Glomerular visceral epithelial cell (primary cell): Measurements from ENCODE around the gene HBA2.
A peak's percentile ranks its signal among the peaks of the same experiment; 100 is the strongest.
"Not testable (repeated sequence)": the region's sequence is repeated elsewhere in the genome, so short reads cannot be mapped to it uniquely, and the experiment has no call there.

Experiments
- DNase-seq: peaks from one replicate; pipeline ENCODE4 v3.0.0-alpha.2; 2016; ENCODE audit errors: extremely low spot score

The HBA2 gene

DNA sequence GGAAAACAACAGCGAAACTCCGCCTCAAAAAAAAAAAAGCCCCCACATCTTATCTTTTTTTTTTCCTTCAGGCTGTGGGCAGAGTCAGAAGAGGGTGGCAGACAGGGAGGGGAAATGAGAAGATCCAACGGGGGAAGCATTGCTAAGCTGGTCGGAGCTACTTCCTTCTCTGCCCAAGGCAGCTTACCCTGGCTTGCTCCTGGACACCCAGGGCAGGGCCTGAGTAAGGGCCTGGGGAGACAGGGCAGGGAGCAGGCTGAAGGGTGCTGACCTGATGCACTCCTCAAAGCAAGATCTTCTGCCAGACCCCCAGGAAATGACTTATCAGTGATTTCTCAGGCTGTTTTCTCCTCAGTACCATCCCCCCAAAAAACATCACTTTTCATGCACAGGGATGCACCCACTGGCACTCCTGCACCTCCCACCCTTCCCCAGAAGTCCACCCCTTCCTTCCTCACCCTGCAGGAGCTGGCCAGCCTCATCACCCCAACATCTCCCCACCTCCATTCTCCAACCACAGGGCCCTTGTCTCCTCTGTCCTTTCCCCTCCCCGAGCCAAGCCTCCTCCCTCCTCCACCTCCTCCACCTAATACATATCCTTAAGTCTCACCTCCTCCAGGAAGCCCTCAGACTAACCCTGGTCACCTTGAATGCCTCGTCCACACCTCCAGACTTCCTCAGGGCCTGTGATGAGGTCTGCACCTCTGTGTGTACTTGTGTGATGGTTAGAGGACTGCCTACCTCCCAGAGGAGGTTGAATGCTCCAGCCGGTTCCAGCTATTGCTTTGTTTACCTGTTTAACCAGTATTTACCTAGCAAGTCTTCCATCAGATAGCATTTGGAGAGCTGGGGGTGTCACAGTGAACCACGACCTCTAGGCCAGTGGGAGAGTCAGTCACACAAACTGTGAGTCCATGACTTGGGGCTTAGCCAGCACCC lies 2.6 kb downstream of the HBA2 start:
- no peak for DNase-seq

DNA sequence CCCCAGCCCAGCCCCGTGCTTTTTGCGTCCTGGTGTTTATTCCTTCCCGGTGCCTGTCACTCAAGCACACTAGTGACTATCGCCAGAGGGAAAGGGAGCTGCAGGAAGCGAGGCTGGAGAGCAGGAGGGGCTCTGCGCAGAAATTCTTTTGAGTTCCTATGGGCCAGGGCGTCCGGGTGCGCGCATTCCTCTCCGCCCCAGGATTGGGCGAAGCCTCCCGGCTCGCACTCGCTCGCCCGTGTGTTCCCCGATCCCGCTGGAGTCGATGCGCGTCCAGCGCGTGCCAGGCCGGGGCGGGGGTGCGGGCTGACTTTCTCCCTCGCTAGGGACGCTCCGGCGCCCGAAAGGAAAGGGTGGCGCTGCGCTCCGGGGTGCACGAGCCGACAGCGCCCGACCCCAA lies 3.3 kb downstream of the HBA2 start:
- DNase-seq = not testable (repeated sequence)

DNA sequence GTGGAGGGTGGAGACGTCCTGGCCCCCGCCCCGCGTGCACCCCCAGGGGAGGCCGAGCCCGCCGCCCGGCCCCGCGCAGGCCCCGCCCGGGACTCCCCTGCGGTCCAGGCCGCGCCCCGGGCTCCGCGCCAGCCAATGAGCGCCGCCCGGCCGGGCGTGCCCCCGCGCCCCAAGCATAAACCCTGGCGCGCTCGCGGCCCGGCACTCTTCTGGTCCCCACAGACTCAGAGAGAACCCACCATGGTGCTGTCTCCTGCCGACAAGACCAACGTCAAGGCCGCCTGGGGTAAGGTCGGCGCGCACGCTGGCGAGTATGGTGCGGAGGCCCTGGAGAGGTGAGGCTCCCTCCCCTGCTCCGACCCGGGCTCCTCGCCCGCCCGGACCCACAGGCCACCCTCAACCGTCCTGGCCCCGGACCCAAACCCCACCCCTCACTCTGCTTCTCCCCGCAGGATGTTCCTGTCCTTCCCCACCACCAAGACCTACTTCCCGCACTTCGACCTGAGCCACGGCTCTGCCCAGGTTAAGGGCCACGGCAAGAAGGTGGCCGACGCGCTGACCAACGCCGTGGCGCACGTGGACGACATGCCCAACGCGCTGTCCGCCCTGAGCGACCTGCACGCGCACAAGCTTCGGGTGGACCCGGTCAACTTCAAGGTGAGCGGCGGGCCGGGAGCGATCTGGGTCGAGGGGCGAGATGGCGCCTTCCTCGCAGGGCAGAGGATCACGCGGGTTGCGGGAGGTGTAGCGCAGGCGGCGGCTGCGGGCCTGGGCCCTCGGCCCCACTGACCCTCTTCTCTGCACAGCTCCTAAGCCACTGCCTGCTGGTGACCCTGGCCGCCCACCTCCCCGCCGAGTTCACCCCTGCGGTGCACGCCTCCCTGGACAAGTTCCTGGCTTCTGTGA lies 4.1 kb downstream of the HBA2 start, which contains the start of gene HBA1:
Gene HBA1 (plus strand): TSS at position 204 of the 906 bp plus-strand sequence. CDS start 37 bp downstream, at position 241.
- not testable (repeated sequence) for DNase-seq

DNA sequence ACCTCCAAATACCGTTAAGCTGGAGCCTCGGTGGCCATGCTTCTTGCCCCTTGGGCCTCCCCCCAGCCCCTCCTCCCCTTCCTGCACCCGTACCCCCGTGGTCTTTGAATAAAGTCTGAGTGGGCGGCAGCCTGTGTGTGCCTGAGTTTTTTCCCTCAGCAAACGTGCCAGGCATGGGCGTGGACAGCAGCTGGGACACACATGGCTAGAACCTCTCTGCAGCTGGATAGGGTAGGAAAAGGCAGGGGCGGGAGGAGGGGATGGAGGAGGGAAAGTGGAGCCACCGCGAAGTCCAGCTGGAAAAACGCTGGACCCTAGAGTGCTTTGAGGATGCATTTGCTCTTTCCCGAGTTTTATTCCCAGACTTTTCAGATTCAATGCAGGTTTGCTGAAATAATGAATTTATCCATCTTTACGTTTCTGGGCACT lies 4.7 kb downstream of the HBA2 start:
- DNase-seq = no peak

DNA sequence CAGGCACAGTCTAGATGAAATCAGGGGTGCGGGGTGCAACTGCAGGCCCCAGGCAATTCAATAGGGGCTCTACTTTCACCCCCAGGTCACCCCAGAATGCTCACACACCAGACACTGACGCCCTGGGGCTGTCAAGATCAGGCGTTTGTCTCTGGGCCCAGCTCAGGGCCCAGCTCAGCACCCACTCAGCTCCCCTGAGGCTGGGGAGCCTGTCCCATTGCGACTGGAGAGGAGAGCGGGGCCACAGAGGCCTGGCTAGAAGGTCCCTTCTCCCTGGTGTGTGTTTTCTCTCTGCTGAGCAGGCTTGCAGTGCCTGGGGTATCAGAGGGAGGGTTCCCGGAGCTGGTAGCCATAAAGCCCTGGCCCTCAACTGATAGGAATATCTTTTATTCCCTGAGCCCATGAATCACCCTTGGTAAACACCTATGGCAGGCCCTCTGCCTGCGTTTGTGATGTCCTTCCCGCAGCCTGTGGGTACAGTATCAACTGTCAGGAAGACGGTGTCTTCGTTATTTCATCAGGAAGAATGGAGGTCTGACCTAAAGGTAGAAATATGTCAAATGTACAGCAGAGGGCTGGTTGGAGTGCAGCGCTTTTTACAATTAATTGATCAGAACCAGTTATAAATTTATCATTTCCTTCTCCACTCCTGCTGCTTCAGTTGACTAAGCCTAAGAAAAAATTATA lies 5.4 kb downstream of the HBA2 start:
- DNase-seq = no peak

DNA sequence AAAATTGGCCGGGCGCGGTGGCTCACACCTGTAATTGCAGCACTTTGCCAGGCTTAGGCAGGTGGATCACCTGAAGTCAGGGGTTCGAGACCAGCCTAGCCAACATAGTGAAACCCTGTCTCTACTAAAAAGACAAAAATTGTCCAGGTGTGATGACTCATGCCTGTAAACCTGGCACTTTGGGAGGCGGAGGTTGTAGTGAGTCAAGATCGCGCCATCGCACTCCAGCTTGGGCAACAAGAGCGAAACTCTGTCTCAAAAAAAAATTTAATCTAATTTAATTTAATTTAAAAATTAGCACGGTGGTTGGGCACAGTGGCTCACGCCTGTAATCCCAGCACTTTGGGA lies 6.0 kb downstream of the HBA2 start:
- no peak for DNase-seq

DNA sequence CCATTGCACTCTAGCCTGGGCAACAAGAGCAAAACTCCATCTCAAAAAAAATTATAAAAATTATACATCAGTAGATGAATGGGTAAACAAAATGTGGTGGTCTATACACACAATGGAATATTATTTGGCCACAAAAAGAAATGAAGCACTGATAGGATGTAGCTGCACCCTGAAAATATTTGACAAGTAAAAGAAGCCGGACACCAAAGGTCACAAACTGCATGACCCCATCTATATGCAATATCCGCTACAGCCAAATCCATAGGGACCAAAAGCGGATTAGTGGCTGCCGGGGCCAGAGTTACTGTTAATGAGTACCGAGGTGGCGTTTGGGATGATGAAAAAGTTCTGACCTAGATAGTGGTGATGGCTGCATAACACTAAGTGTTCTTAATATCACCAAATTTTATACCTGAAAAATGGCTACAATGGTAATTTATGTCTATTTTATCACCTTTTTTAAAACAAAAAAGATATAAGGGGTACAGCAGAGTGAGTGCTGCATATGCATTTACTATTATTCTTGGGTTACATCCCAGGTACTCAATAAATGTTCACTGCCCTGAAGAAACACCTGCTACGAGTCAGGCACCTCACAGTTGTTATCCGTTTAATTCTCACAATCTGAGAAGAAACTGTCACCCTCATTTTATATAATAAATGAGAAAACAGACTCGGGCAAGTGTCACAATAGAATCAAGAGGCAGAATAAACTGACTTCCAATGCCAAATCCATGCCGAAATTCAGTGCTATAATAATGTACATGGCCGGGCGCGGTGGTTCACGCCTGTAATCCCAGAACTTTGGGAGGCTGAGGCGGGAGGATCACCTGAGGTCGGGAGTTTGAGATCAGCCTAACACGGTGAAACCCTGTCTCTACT lies 6.8 kb downstream of the HBA2 start:
- DNase-seq = no peak

DNA sequence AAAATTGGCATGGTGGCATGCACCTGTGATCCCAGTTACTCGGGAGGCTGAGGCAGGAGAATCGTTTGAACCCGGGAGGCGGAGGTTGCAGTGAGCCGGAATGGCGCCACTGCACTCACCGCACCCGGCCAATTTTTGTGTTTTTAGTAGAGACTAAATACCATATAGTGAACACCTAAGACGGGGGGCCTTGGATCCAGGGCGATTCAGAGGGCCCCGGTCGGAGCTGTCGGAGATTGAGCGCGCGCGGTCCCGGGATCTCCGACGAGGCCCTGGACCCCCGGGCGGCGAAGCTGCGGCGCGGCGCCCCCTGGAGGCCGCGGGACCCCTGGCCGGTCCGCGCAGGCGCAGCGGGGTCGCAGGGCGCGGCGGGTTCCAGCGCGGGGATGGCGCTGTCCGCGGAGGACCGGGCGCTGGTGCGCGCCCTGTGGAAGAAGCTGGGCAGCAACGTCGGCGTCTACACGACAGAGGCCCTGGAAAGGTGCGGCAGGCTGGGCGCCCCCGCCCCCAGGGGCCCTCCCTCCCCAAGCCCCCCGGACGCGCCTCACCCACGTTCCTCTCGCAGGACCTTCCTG lies 7.5 kb downstream of the HBA2 start, which contains the start of gene HBQ1:
Gene HBQ1 (plus strand): TSS at position 359 of the 575 bp plus-strand sequence. CDS start 28 bp downstream, at position 387.
- peak; percentile 13 for DNase-seq

DNA sequence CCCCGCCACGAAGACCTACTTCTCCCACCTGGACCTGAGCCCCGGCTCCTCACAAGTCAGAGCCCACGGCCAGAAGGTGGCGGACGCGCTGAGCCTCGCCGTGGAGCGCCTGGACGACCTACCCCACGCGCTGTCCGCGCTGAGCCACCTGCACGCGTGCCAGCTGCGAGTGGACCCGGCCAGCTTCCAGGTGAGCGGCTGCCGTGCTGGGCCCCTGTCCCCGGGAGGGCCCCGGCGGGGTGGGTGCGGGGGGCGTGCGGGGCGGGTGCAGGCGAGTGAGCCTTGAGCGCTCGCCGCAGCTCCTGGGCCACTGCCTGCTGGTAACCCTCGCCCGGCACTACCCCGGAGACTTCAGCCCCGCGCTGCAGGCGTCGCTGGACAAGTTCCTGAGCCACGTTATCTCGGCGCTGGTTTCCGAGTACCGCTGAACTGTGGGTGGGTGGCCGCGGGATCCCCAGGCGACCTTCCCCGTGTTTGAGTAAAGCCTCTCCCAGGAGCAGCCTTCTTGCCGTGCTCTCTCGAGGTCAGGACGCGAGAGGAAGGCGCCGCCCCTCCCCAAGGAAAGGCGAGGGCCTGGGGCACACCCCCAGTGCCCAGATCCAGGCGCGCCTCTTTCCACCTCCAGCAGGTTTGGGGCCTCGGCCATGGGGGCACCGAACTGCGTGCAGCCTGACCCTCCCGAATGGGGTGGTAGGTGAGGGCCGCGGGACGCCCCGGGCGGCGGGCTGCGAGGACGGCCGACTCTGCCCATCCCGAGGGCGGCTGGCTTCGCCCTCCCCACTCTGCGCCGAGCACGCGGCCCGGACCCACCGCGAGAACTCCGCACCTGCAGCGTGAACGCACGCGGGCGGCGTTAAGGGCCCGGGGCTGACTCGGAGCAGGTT lies 8.2 kb downstream of the HBA2 start:
- peak; percentile 19 for DNase-seq

DNA sequence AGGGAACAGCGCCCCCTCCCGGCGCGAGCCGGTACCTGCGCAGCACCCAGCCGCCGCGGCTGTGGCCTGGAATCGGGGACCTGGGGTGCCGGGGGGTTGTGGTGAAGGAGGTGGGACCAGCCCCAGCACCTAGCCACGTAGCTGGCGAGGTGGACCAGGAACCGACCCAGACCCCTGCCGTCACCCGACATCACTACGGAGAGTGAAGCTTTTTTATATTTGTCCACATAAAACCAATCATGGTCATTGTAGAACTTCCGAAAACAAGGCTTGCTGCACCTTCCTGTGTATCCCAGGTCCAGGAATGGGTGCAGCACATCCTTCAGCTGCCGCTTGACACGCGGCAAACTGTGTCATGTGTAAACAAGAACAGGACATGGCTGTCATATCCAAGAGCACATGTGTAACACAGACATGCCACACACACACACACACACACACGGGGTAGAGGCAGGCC lies 8.9 kb downstream of the HBA2 start:
- DNase-seq = peak; percentile 67

DNA sequence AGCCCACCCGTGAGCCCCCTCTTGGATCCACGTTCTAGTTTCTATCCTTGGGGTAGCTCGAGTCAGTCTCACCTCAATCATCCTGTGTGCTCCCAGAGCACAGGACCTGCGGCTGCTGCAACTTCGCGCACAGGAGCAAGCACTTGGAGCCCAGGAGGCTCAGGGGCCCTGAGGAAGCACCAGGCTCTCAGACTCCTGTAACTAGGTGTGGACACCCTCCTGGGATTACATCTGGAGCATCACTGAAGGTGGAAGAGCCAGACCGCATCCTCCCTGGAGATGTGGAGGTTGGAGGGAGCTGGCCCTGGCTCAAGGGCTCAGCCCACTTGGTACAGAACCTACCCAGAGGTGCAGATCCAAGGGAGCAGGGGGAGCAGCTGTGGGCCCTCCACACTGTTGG lies 10.3 kb downstream of the HBA2 start:
- no peak for DNase-seq

DNA sequence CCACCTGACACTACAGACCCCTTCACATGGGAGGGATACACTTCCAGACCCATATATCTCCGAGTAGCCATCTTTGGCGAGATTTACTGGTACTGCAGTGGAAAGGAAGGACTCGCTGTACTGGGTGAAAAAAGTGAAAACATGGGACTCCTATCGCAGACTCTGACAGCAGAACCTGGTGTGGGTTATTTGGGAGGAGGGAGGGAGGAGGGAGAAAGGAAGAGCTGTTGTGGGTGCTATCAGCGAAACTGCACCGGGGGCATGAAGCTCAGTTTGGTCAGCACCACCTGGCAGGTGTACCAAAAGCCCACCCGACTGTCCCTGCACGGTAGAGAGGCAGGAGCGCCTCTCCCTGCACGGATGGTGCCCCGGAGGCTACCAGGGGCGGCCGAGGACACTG lies 12.5 kb downstream of the HBA2 start:
- no peak for DNase-seq

DNA sequence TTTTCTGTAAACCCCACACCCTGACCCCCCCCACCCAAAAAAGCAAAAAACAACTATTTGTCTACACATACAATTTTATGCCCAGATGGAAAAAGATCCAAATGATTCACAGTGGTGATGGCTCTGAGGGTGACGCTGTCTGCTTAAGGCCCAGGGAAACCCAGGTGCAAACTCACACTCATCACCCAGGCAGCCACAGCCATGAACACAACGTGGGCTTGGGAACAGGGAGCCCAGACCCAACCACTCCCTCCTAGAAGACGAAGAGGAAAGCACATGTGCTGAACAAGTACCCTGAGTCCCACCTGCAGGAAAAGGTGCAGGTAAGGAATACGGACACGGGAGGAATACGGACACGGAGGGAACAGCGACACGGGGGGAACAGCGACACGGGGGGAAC lies 13.0 kb downstream of the HBA2 start:
- no peak for DNase-seq

DNA sequence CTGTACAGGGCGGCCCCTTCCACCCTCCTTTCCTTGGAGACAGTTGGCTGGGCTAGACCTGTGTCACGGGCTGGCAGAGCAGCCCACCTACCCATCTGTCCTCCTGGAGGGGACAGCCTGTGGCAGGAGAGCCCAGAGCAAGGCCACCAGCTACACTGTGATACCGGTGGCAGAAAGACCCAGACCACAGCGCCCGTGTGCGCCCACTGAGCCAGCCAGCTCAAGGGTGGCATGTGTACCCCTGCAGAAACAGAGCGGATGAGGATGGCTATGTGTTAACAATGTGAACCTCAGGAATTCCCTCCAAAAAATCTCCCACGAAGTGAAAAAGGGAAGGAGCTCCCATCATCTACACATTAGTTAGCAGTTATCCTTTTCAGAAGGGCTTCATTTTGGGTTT lies 14.7 kb downstream of the HBA2 start:
- DNase-seq = no peak

DNA sequence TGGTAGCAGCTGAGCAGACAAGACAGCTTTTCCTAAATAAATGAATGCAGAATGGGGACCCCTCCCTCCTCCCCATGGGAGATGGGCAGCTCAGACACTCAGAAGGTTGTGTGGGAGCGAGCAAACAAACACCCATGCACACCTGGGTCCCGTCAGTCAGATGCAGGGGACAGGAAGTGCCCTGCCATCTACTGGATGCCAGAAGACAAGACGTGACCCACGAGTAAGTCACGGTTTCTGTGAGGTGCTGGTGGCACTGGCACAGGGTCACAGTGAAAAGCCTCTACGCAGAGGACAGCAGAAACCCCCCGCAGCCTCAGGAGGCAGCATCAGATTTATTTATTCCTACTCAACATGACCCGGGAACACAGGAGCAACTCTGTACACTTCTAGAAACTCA lies 16.0 kb downstream of the HBA2 start:
- DNase-seq = no peak

DNA sequence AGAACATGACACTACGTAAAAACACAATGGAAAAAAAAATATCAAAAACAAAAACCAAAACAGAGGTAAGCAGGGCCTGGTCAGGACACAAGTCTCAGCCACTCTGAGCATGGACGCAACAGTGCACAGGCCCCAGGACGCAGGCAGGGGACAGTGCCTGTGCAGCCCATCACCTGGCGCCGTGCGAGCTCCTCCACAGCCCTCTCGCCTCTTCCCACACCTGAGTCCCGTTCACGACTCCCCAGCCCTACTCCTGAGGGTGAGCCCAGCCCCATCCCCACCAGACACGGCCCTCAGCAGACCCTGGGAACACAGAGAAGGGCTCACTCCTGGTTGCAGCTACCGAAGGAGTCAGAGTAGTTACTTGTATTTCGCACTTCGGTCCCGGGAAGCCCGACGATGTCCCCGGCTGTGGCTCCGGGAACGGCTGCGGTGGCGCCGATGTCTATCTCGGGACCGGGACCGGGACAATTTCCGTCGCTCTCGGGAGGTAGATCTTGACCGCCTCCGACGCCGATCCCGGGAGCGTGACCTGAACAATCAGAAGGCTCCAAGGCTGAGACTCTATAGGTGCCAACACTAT lies 17.0 kb downstream of the HBA2 start:
- no peak for DNase-seq

DNA sequence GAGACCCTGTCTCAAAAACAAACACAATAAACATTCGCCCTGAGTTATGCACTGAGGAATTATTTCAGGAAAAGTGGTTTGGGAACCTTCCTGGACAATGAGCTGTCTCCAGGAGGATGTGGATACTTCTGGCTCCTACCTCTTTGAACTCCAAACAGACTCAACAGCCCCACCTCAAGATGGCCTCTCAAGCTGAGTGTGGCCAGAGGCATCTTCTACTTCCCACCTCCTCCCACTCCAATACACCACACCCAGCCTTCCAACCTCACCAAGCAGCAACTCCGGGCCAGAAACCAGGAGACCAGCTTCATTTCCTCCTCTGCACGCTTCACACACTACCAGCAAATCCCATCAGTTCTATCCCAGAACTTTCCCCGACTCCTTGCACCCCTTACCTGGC lies 19.2 kb downstream of the HBA2 start:
- DNase-seq = no peak

DNA sequence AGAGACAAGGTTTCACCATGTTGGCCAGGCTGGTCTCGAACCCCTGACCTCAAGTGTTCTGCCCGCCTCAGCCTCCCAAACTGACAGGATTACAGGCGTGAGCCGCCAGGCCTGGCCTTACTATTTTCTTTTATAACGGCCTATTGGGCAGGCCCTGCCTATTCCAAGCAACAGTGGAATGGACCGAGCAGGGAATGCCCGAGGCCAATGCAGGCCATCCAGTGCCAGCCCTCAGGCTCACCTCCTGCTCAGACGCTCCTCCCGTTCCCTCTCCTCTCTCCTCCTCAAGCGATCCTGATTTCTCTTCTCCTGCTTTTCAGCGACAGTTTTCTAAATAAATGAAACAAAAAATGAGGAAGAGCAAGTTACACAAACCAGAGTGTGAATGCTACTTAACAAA lies 20.0 kb downstream of the HBA2 start:
- no peak for DNase-seq

DNA sequence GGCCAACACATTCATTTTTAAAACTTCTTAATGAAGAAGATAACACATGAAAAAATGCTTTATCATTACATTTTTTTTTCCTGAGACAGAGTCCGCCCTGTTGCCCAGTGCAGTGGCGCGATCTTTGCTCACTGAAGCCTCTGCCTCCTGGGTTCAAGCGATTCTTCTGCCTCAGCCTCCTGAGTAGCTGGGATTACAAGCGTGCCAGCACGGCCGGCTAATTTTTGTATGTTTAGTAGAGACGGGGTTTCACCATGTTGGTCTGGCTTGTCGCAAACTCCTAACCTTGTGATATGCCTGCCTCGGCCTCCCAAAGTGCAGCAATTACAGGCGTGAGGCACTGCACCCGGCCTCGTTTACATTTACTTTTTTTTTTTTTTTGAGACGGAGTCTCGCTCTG lies 20.8 kb downstream of the HBA2 start:
- no peak for DNase-seq
